HG02970 (cell line): ENCODE measurements around the gene PLBD1.

Source experiments
- ATAC-seq: cut with Tn5 transposase; IDR thresholded peaks from one replicate; pipeline ENCODE4 v1.9.1; 2021; ENCODE audit warnings: mild to moderate bottlenecking, moderate library complexity, moderate number of reproducible peaks; ENCODE audit not compliant: unreplicated experiment, low FRiP score

Gene PLBD1, protein sequence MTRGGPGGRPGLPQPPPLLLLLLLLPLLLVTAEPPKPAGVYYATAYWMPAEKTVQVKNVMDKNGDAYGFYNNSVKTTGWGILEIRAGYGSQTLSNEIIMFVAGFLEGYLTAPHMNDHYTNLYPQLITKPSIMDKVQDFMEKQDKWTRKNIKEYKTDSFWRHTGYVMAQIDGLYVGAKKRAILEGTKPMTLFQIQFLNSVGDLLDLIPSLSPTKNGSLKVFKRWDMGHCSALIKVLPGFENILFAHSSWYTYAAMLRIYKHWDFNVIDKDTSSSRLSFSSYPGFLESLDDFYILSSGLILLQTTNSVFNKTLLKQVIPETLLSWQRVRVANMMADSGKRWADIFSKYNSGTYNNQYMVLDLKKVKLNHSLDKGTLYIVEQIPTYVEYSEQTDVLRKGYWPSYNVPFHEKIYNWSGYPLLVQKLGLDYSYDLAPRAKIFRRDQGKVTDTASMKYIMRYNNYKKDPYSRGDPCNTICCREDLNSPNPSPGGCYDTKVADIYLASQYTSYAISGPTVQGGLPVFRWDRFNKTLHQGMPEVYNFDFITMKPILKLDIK

DNA sequence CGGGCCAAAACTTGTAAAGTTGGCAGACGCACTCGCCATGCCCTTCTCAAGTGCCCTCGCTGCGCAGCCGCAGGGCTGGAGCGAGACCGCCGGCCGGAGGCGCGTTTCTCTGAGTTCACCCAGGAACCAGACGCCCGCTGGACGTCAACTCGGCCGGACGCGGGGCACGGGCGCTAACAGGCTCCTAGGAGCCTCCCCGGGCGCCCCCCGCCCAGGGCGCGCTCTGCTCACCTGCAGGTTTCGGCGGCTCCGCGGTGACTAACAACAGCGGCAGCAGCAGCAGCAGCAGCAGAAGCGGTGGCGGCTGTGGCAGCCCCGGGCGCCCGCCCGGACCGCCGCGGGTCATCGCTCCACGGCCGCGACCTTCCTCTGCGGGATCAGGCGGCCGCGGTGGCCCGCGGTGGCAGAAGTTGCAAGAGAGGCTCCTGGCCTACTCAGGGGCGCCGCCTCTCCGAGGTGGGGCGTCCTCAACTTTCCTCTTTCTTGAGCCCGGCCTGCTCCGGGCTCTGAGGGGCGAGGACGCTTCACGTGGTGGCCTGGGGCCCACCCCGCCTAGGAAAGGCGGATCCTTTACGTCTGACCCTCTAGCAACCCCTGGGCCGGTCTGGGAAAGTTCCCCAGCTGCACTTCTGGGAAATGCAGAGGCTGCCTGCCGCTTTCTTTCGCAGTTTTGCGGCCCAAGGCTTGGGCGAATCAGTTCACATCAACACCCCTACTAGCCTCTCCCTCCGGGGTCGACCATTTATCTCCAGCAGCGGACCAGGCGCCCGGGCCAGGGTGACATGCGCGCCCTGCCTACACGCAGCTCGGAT lies at the start of gene PLBD1:
Gene PLBD1, minus strand, starts transcription at position 533 of the 812 bp plus-strand sequence. Its CDS starts 187 bp downstream, at position 346.
- peak; percentile 54 for ATAC-seq

DNA sequence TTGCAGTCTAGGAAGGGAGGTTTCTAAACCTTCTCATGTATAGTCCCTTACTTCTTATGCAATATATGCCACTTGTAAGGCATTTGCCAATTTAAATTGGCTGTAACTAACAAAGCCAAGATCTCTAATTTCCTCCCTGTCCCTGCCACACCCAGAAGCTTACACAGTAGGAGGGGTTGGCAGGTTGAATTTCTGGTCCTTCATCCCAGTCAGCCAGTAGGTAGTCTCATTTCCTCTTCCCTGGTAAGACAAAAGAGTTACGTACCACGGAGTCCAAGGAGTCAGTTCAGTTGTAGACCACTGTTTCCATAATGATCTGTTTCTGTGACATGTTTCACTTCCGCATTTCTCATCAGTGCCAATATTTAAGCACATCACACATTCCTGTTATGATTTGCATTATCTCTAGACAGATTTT lies 47.0 kb upstream of the PLBD1 start:
- no peak for ATAC-seq

GRCh38 chr12:14613718-14614117 lies 46.0 kb upstream of the PLBD1 start:
- ATAC-seq, result peak; percentile 92

DNA sequence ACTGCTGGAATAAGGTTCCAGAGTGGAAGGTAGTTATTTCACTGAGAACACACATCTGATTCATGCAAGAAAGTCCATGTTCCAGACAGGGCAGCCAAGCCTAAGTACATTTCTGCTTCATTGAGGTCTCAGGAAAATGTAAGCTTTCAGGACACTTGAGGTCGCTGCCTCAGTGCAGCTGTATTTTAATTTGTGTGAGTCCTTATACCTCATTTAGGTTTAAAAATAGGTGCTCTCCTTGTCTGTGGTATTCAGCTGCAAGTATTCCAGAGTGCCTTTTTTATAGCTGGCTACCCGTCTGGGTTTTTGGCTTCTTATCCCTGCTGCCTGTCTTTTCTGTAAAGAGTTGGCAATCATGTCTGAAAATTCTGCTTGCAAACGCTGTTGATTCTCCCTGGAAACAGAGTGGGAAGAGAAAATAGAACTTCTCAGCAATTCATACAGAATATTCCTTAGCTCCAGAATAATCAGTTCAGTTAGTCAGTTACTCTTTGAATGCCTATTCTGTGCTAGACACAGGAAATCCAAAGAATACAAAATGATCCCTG lies 45.3 kb upstream of the PLBD1 start:
- ATAC-seq, result no peak

GRCh38 chr12:14612250-14612649 lies 44.6 kb upstream of the PLBD1 start:
- ATAC-seq, result no peak

- no peak for ATAC-seq
Observed at GRCh38 chr12:14611640-14612203, 44.0 kb upstream of the PLBD1 start.

DNA sequence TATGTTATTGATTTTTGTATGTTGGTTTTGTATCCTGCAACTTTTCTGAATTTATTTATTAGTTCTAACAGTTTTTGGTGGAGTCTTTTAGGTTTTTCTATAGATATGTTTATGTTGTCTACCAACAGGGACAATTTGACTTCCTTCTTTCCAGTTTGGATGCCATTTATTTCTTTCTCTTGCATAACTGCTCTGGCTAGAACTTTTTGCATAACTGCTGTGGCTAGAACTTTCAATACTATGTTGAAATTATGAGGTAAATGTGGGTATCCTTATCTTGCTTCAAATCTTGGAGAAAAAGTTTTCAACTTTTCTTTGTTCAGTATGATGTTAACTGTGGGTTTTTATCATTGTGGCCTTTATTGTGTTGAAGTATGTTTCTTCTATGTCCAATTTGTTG lies 39.9 kb upstream of the PLBD1 start:
- no peak for ATAC-seq

- ATAC-seq, result no peak
Observed at GRCh38 chr12:14605401-14605989, 37.8 kb upstream of the PLBD1 start.

GRCh38 chr12:14601692-14602478 lies 34.2 kb upstream of the PLBD1 start:
- no peak for ATAC-seq

GRCh38 chr12:14597480-14597879 lies 29.8 kb upstream of the PLBD1 start:
- no peak for ATAC-seq

- ATAC-seq, result no peak
Observed at GRCh38 chr12:14591719-14592118, 24.0 kb upstream of the PLBD1 start.

DNA sequence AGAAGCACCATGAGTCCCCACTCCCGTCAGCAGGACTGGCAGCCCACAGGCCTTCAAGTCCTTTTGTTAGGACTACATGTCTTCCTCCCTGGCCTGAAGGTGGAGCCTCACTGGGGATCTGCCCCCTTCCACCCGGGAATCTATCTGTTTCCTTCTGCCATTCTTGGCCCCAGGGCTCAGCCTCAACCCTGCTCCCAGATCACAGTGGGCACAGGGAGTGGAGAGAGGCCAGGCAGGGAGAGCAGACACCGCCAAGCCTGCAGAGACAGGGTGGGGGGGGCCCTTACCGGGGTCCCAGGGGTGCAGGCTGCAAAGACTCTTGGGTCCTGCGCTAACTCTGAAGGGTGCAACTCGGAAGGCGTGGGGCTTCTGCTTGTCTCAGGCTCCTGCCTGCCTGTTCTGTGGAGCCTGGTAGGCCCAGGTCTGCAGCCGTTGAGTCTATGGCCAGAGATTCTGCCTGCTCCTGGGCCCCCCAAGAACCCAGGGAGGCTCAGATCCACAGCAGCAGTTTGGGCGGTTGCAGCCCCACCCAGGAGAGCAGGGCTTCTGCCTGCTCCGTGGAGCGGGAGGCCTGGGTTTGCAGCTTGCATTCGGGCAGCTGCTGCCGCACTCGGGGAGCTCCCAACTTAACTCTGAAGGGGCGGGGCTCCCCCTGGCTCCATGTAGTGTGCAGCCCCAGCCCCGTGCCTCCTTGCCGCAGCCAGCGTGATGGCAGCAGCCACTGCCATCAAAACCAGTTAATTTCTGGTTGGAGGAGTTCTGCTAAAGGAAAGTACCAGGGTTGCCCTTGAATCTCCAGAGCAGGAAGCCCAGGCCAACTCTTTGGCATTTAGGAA lies 21.7 kb upstream of the PLBD1 start:
- no peak for ATAC-seq

GRCh38 chr12:14588571-14588970 lies 20.9 kb upstream of the PLBD1 start:
- no peak for ATAC-seq

DNA sequence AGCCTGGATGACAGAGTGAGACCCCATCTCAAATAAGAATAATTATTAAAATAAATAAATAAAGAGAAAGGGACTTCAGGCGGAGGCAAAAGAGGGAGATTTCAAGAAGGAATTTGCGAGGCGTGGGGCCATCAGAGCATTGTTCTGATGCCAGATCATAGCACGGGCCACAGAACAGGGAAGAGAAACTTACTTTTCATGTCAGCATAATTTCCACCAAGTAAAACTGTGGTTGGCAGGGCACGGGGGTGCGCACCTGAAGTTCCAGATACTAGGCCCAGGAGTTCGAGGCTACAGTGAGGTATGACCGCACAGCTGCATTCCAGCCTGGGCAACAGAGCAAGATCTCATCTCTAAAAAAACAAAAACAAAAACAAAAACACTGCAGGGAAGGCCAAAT lies 11.0 kb upstream of the PLBD1 start:
- ATAC-seq, result no peak

DNA sequence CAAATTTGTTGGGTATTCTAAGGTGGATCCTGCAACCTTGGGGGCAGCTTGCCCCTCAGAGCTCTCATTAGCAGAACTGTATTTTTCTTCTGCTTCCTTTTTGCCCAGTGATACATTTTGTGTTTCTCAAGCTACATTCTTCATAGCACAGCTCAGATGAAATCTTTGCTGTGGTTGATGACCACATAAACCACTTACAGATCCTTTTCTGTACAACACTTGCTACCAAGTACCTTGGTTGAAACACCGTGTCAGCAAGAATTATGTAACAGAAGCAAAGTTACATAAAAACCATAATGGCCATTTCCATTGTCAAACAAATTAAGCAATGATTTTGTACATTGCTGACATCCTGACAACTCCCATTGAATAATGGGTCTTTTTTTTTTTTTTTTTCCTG lies 9.7 kb upstream of the PLBD1 start:
- no peak for ATAC-seq

GRCh38 chr12:14576896-14577295 lies 9.2 kb upstream of the PLBD1 start:
- ATAC-seq, result no peak

- ATAC-seq, result no peak
Observed at GRCh38 chr12:14575585-14575984, 7.9 kb upstream of the PLBD1 start.

GRCh38 chr12:14573118-14573517 lies 5.4 kb upstream of the PLBD1 start:
- ATAC-seq, result no peak

DNA sequence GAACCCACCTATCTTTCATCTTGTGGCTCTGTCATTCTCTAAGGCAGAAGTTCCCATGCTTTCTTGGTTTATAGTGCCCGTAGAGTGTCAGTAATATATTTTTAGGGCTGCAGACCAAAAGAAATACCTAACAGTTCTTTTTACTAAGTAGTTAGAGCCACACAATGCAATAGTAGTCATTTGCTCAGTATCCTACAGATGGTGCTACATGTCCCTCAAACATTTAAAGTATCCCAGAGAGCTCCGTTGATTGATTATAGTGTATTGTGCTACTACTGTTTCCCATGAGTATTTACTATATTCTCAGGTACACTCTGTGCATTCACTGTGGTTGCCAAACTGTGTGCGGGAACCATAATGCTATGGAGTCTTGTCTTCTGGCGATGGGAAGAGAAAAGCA lies 4.7 kb upstream of the PLBD1 start:
- no peak for ATAC-seq
